ENCODE measurements around the gene SLC25A13.

Gene SLC25A13

GRCh38 chr7:96189129-96189820 lies 132.6 kb downstream of the SLC25A13 start:
- no peak overlapping the region for H3K4me3 ChIP-seq (ENCODE audit: low read depth, low read length)
- no peak for TF ChIP-seq CTCF (IDR thresholded peaks at IDR 0.05; ENCODE audit: low read depth, low read length)

GRCh38 chr7:96188591-96188991 lies 133.3 kb downstream of the SLC25A13 start:
- no peak overlapping the region for H3K4me3 ChIP-seq (ENCODE audit: low read depth, low read length)
- no peak for TF ChIP-seq CTCF (IDR thresholded peaks at IDR 0.05; ENCODE audit: low read depth, low read length)

- H3K4me3 ChIP-seq (ENCODE audit: low read depth, low read length) = no peak overlapping the region
- TF ChIP-seq CTCF (IDR thresholded peaks at IDR 0.05; ENCODE audit: low read depth, low read length) = no peak
Observed at GRCh38 chr7:96188174-96188581, 133.7 kb downstream of the SLC25A13 start.

- no peak overlapping the region for H3K4me3 ChIP-seq (ENCODE audit: low read depth, low read length)
- no peak for TF ChIP-seq CTCF (IDR thresholded peaks at IDR 0.05; ENCODE audit: low read depth, low read length)
Observed at GRCh38 chr7:96187735-96188134, 134.2 kb downstream of the SLC25A13 start.

GRCh38 chr7:96184783-96185182 lies 137.1 kb downstream of the SLC25A13 start:
- TF ChIP-seq CTCF (IDR thresholded peaks at IDR 0.05; ENCODE audit: low read depth, low read length) = no peak
- no peak overlapping the region for H3K4me3 ChIP-seq (ENCODE audit: low read depth, low read length)

- no peak overlapping the region for H3K4me3 ChIP-seq (ENCODE audit: low read depth, low read length)
- TF ChIP-seq CTCF (IDR thresholded peaks at IDR 0.05; ENCODE audit: low read depth, low read length) = no peak
Observed at GRCh38 chr7:96183163-96183670, 138.7 kb downstream of the SLC25A13 start.

GRCh38 chr7:96182424-96183158 lies 139.3 kb downstream of the SLC25A13 start:
- no peak for TF ChIP-seq CTCF (IDR thresholded peaks at IDR 0.05; ENCODE audit: low read depth, low read length)

More at GRCh38 chr7:96182424-96183158, 139.3 kb downstream of the SLC25A13 start:
- no peak overlapping the region for H3K4me3 ChIP-seq (ENCODE audit: low read depth, low read length)
